GM19452 (cell line): Measurements from ENCODE around the gene MACROD2.
"Not testable (repeated sequence)": the region's sequence is repeated elsewhere in the genome, so short reads cannot be mapped to it uniquely, and the experiment has no call there.

Experiments used
- ATAC-seq: cut with Tn5 transposase; IDR thresholded peaks from one replicate; pipeline ENCODE4 v1.9.1; 2021; ENCODE audit not compliant: unreplicated experiment

MACROD2 gene

GRCh38 chr20:14966203-14966602 is 970.9 kb downstream of the MACROD2 start:
- ATAC-seq, result no peak

- no peak for ATAC-seq
These were observed 971.5 kb downstream of the MACROD2 start for GRCh38 chr20:14966808-14967207.

GRCh38 chr20:14972256-14972655 is 976.9 kb downstream of the MACROD2 start:
- ATAC-seq, result no peak

GRCh38 chr20:14972690-14973089 is 977.4 kb downstream of the MACROD2 start:
- ATAC-seq, result no peak

GRCh38 chr20:14979453-14979986 is 984.2 kb downstream of the MACROD2 start:
- ATAC-seq, result no peak

GRCh38 chr20:14981486-14981885 is 986.2 kb downstream of the MACROD2 start:
- not testable (repeated sequence) for ATAC-seq

- ATAC-seq, result not testable (repeated sequence)
These were observed 987.0 kb downstream of the MACROD2 start for GRCh38 chr20:14982324-14982723.

GRCh38 chr20:14984305-14984704 is 989.0 kb downstream of the MACROD2 start:
- ATAC-seq, result no peak

GRCh38 chr20:14984768-14985622 is 989.7 kb downstream of the MACROD2 start:
- ATAC-seq, result no peak

- ATAC-seq, result no peak
These were observed 990.8 kb downstream of the MACROD2 start for GRCh38 chr20:14986026-14986655.

GRCh38 chr20:14986656-14987055 is 991.3 kb downstream of the MACROD2 start:
- no peak for ATAC-seq

- no peak for ATAC-seq
These were observed 994.4 kb downstream of the MACROD2 start for GRCh38 chr20:14989535-14990290.

- no peak for ATAC-seq
These were observed 995.7 kb downstream of the MACROD2 start for GRCh38 chr20:14991023-14991422.

GRCh38 chr20:14992153-14992552 is 996.8 kb downstream of the MACROD2 start:
- no peak for ATAC-seq

GRCh38 chr20:14992961-14993360 is 997.6 kb downstream of the MACROD2 start:
- no peak for ATAC-seq

GRCh38 chr20:14996883-14997672 is 1001.8 kb downstream of the MACROD2 start:
- no peak for ATAC-seq

GRCh38 chr20:14997791-14998190 is 1002.5 kb downstream of the MACROD2 start:
- no peak for ATAC-seq

GRCh38 chr20:15005300-15005986 is 1010.1 kb downstream of the MACROD2 start:
- no peak for ATAC-seq

GRCh38 chr20:15011631-15012030 is 1016.3 kb downstream of the MACROD2 start:
- no peak for ATAC-seq

- ATAC-seq, result no peak
These were observed 1017.2 kb downstream of the MACROD2 start for GRCh38 chr20:15012566-15012965.
